Endothelial cell (in vitro differentiated cells): ENCODE measurements around the gene METTL22. TPM values are rescaled to one million over a fixed set of nuclear protein-coding genes. Genes with fewer than 3 reads are reported as not detected.
A peak's percentile ranks its signal among the peaks of the same experiment; 100 is the strongest.

Source experiments
- DNase-seq: peaks from one replicate; pipeline ENCODE4 v3.0.0; 2021; ENCODE audit warnings: low spot score
- H3K27ac Mint-ChIP-seq: one replicate; pipeline ENCODE4 v1.8.0; 2021; ENCODE audit warnings: mixed read lengths, inconsistent platforms; ENCODE audit not compliant: unreplicated experiment
- H3K27me3 Mint-ChIP-seq: one replicate; pipeline ENCODE4 v1.8.0; 2021; ENCODE audit warnings: mild to moderate bottlenecking, moderate library complexity, mixed read lengths, inconsistent platforms; ENCODE audit not compliant: unreplicated experiment
- H3K36me3 Mint-ChIP-seq: one replicate; pipeline ENCODE4 v1.8.0; 2021; ENCODE audit warnings: mild to moderate bottlenecking, low read depth, mixed read lengths, inconsistent platforms; ENCODE audit not compliant: unreplicated experiment
- H3K4me1 Mint-ChIP-seq: one replicate; pipeline ENCODE4 v1.8.0; 2021; ENCODE audit warnings: mild to moderate bottlenecking, mixed read lengths, inconsistent platforms; ENCODE audit not compliant: unreplicated experiment
- H3K4me3 Mint-ChIP-seq: one replicate; pipeline ENCODE4 v1.8.0; 2021; ENCODE audit warnings: mild to moderate bottlenecking, mixed read lengths, inconsistent platforms; ENCODE audit not compliant: unreplicated experiment
- H3K9me3 Mint-ChIP-seq: one replicate; pipeline ENCODE4 v1.8.0; 2021; ENCODE audit warnings: mixed read lengths, inconsistent platforms; ENCODE audit not compliant: unreplicated experiment
- CTCF ChIP-seq: fragments of 200-600 bp; sonication (generic); IDR thresholded peaks from one replicate; pipeline ENCODE4 v1.5.0; 2021; ENCODE audit warnings: antibody characterized with exemption; ENCODE audit not compliant: unreplicated experiment
- total RNA-seq: library from RNA; stranded (reverse); fragmentation: NEBNext Ultra II Directional; extraction: Animal tissue kit (Norgen Biotek cat#: 25700); gene quantifications from one replicate; pipeline ENCODE4 v1.2.1, GENCODE V29; 2021; ENCODE audit not compliant: unreplicated experiment

Gene METTL22
- total RNA-seq, 1 donor from 2014 or later: 39.6 TPM

- Mint-ChIP-seq H3K27ac (no peak overlapping the region), H3K4me1 (peaks cover 2% of the 10 kb centered on the region), H3K9me3 (no peaks in the 10 kb centered on the region), H3K36me3 (no peaks in the 10 kb centered on the region), H3K27me3 (peaks cover 13% of the 10 kb centered on the region), H3K4me3 (peak overlapping the region; percentile 82)
- DNase-seq: no peak
- TF ChIP-seq CTCF: no peak
Observed at GRCh38 chr16:8675183-8676159, 54.0 kb downstream of the METTL22 start.

- TF ChIP-seq CTCF: no peak
- Mint-ChIP-seq H3K27me3 (peaks cover 13% of the 10 kb centered on the region), H3K4me3 (no peak overlapping the region), H3K4me1 (peaks cover 2% of the 10 kb centered on the region), H3K36me3 (no peaks in the 10 kb centered on the region), H3K9me3 (no peaks in the 10 kb centered on the region), H3K27ac (no peak overlapping the region)
- DNase-seq: no peak
Observed at GRCh38 chr16:8676160-8676547, 54.7 kb downstream of the METTL22 start.

GRCh38 chr16:8676737-8677375 lies 55.4 kb downstream of the METTL22 start:
- no peak overlapping the region for H3K4me3 Mint-ChIP-seq
- no peak for DNase-seq
- peaks cover 13% of the 10 kb centered on the region for H3K27me3 Mint-ChIP-seq
- no peaks in the 10 kb centered on the region for H3K9me3 Mint-ChIP-seq
- H3K27ac Mint-ChIP-seq: no peak overlapping the region
- peaks cover 2% of the 10 kb centered on the region for H3K4me1 Mint-ChIP-seq
- H3K36me3 Mint-ChIP-seq: no peaks in the 10 kb centered on the region
- no peak for TF ChIP-seq CTCF

- Mint-ChIP-seq H3K4me3 (no peak overlapping the region), H3K27me3 (peaks cover 13% of the 10 kb centered on the region), H3K9me3 (no peaks in the 10 kb centered on the region), H3K27ac (no peak overlapping the region), H3K4me1 (peaks cover 2% of the 10 kb centered on the region), H3K36me3 (no peaks in the 10 kb centered on the region)
- no peak for TF ChIP-seq CTCF
- no peak for DNase-seq
Observed at GRCh38 chr16:8677481-8677880, 56.0 kb downstream of the METTL22 start.
